H9 (cell line): Measurements from ENCODE around the gene SLC17A1. TPM values are rescaled to one million over a fixed set of nuclear protein-coding genes. Genes with fewer than 3 reads are reported as not detected.

Experiments
- DNase-seq: peaks from one replicate; pipeline ENCODE4 v3.0.0-alpha.2; 2017
- H2AFZ ChIP-seq: one replicate; pipeline ENCODE4 v1.6.1; 2013; ENCODE audit warnings: mild to moderate bottlenecking, low read length, control low read depth, moderate library complexity
- H2AK5ac ChIP-seq: 2 replicates; pipeline ENCODE4 v1.6.1; 2013; ENCODE audit warnings: low read length, control low read depth, mixed read lengths; ENCODE audit not compliant: insufficient read length
- H2BK120ac ChIP-seq: one replicate; pipeline ENCODE4 v1.6.1; 2013; ENCODE audit warnings: low read depth, mild to moderate bottlenecking, low read length, control low read depth, inconsistent platforms; ENCODE audit not compliant: poor library complexity, severe bottlenecking
- H2BK12ac ChIP-seq: 2 replicates; pipeline ENCODE4 v1.6.1; 2013; ENCODE audit warnings: low read length, control low read depth, mixed read lengths, low read depth; ENCODE audit not compliant: insufficient read length
- H2BK15ac ChIP-seq: 2 replicates; pipeline ENCODE4 v1.6.1; 2013; ENCODE audit warnings: low read depth, low read length, control low read depth
- H2BK20ac ChIP-seq: one replicate; pipeline ENCODE4 v1.6.1; 2013; ENCODE audit warnings: low read depth, mild to moderate bottlenecking, low read length, control low read depth, inconsistent platforms; ENCODE audit not compliant: poor library complexity, severe bottlenecking
- H2BK5ac ChIP-seq: 2 replicates; pipeline ENCODE4 v1.6.1; 2013; ENCODE audit warnings: low read length, control low read depth, mixed read lengths; ENCODE audit not compliant: insufficient read length
- H3K14ac ChIP-seq: 2 replicates; pipeline ENCODE4 v1.6.1; 2013; ENCODE audit warnings: low read length, control low read depth; ENCODE audit not compliant: insufficient read depth
- H3K18ac ChIP-seq: 2 replicates; pipeline ENCODE4 v1.6.1; 2013; ENCODE audit warnings: low read depth, mild to moderate bottlenecking, mixed read lengths, low read length, control low read depth; ENCODE audit not compliant: insufficient read length
- H3K23ac ChIP-seq: 2 replicates; pipeline ENCODE4 v1.6.1; 2013; ENCODE audit warnings: low read length, control low read depth, mixed read lengths, low read depth; ENCODE audit not compliant: insufficient read length
- H3K23me2 ChIP-seq: 2 replicates; pipeline ENCODE4 v1.6.1; 2013; ENCODE audit warnings: low read depth, mild to moderate bottlenecking, mixed read lengths, low read length, control low read depth; ENCODE audit not compliant: insufficient read length, poor library complexity, severe bottlenecking
- H3K27ac ChIP-seq: 2 replicates; pipeline ENCODE4 v1.5.1; 2013; ENCODE audit warnings: low read length, control low read depth, mixed read lengths, low read depth; ENCODE audit not compliant: insufficient read length
- H3K27me3 ChIP-seq: 2 replicates; pipeline ENCODE4 v1.6.1; 2013; ENCODE audit warnings: low read length, control low read depth, inconsistent platforms; ENCODE audit not compliant: insufficient read depth
- H3K4ac ChIP-seq: 2 replicates; pipeline ENCODE4 v1.6.1; 2013; ENCODE audit warnings: low read depth, mild to moderate bottlenecking, control low read depth, inconsistent platforms, low read length, moderate library complexity
- H3K4me1 ChIP-seq: 2 replicates; pipeline ENCODE4 v1.6.1; 2013; ENCODE audit warnings: low read length, control low read depth, inconsistent platforms; ENCODE audit not compliant: insufficient read depth
- H3K4me2 ChIP-seq: 2 replicates; pipeline ENCODE4 v1.6.1; 2013; ENCODE audit warnings: low read length, control low read depth, mixed read lengths; ENCODE audit not compliant: insufficient read length, insufficient read depth
- H3K56ac ChIP-seq: 2 replicates; pipeline ENCODE4 v1.6.1; 2013; ENCODE audit warnings: low read depth, mild to moderate bottlenecking, mixed read lengths, low read length, control low read depth; ENCODE audit not compliant: insufficient read length
- H3K79me1 ChIP-seq: 2 replicates; pipeline ENCODE4 v1.6.1; 2013; ENCODE audit warnings: low read depth, mild to moderate bottlenecking, moderate library complexity, low read length, control low read depth, inconsistent platforms; ENCODE audit not compliant: insufficient read depth, poor library complexity, severe bottlenecking
- H3K79me2 ChIP-seq: 2 replicates; pipeline ENCODE4 v1.6.1; 2013; ENCODE audit warnings: low read length, control low read depth, inconsistent platforms; ENCODE audit not compliant: insufficient read depth
- H3K9ac ChIP-seq: 2 replicates; pipeline ENCODE4 v1.6.1; 2013; ENCODE audit warnings: low read length, control low read depth, mixed read lengths; ENCODE audit not compliant: insufficient read length; ENCODE audit errors: extremely low read depth
- H3K9me3 ChIP-seq: one replicate; pipeline ENCODE4 v1.6.1; 2013; ENCODE audit warnings: low read depth, low read length, inconsistent platforms; ENCODE audit not compliant: control insufficient read depth
- H3T11ph ChIP-seq: one replicate; pipeline ENCODE4 v1.6.1; 2013; ENCODE audit warnings: mild to moderate bottlenecking, low read length, control low read depth, inconsistent platforms
- H4K20me1 ChIP-seq: one replicate; pipeline ENCODE4 v1.6.1; 2013; ENCODE audit not compliant: control insufficient read depth, insufficient read length, insufficient read depth
- H4K5ac ChIP-seq: 2 replicates; pipeline ENCODE4 v1.6.1; 2013; ENCODE audit warnings: low read depth, mild to moderate bottlenecking, mixed read lengths, low read length, control low read depth; ENCODE audit not compliant: insufficient read length
- H4K8ac ChIP-seq: replicated peaks from 2 replicates; pipeline ENCODE4 v1.6.1; 2013; ENCODE audit warnings: low read length, control low read depth, mixed read lengths, low read depth; ENCODE audit not compliant: insufficient read length
- H4K91ac ChIP-seq: 2 replicates; pipeline ENCODE4 v1.6.1; 2013; ENCODE audit warnings: low read depth, mild to moderate bottlenecking, moderate library complexity, mixed read lengths, low read length, control low read depth; ENCODE audit not compliant: insufficient read length
- H3K27ac Mint-ChIP-seq, 3 experiments: 2 replicates in 2 of 3; 3 replicates in 1 of 3; pipeline ENCODE4 v1.8.0; 2020 to 2021; ENCODE audit warnings: mixed read lengths in 3 of 3, mild to moderate bottlenecking in 1 of 3, moderate library complexity in 1 of 3
- H3K27me3 Mint-ChIP-seq: 2 replicates; pipeline ENCODE4 v1.8.0; 2021; ENCODE audit warnings: low read depth, mild to moderate bottlenecking, moderate library complexity, mixed read lengths
- H3K36me3 Mint-ChIP-seq, 3 experiments: 2 replicates in 2 of 3; 3 replicates in 1 of 3; pipeline ENCODE4 v1.8.0; 2020 to 2021; ENCODE audit warnings: low read depth in 3 of 3, mixed read lengths in 3 of 3; ENCODE audit not compliant: insufficient read depth in 1 of 3
- H3K4me1 Mint-ChIP-seq, 2 experiments: 2 replicates each; pipeline ENCODE4 v1.8.0; 2020; ENCODE audit warnings: mixed read lengths in 2 of 2
- H3K4me3 Mint-ChIP-seq, 2 experiments: 2 replicates in 1 of 2; 3 replicates in 1 of 2; pipeline ENCODE4 v1.8.0; 2020 to 2021; ENCODE audit warnings: mild to moderate bottlenecking in 2 of 2, mixed read lengths in 2 of 2, moderate library complexity in 1 of 2
- H3K9me3 Mint-ChIP-seq, 2 experiments: 2 replicates in 1 of 2; 3 replicates in 1 of 2; pipeline ENCODE4 v1.8.0; 2020; ENCODE audit warnings: mild to moderate bottlenecking in 2 of 2, mixed read lengths in 2 of 2, moderate library complexity in 1 of 2
- CTCF ChIP-seq: fragments of 200-600 bp; sonication (generic); conservative IDR thresholded peaks from 3 replicates; pipeline ENCODE4 v1.8.0; 2021; ENCODE audit warnings: antibody characterized with exemption, mild to moderate bottlenecking
- WGBS: extraction: QIAGEN DNeasy Blood & Tissue Kit; methylation state at CpG from one replicate; pipeline ENCODE4 v1.1.7; 2013; ENCODE audit warnings: missing lambda C conversion rate, low lambda C conversion rate, mixed read lengths; ENCODE audit not compliant: insufficient read length; ENCODE audit errors: extremely low coverage; 5-methylcytosine and 5-hydroxymethylcytosine counted together
- total RNA-seq: library from RNA; stranded (reverse); gene quantifications from 2 replicates; pipeline ENCODE4 v1.2.1, GENCODE V29; 2021

SLC17A1 gene
- total RNA-seq, 1 experiment from 2014 or later = not detected

DNA sequence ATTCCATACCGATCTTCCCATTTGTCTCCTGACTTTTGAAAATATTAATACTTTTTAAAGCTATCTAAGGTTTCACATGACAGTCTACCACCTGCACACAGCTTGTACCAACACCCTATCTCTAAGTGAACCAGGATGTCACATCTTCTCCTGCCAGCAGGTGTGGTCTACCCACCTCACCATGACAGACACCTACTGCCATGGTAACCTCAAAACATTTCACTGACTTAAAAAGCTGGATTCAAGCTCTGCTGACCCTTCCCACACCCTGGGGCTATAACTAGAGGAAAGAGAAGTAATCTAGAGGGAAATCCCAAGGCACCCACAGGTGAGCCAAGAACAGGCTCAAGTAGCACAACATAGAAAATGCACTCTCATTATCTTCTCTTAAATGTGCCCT, 41.0 kb upstream of the SLC17A1 start:
- no peak overlapping the region for H2BK15ac ChIP-seq
- no peaks in the 10 kb centered on the region for H3K27me3 ChIP-seq
- H3K27ac ChIP-seq = no peak overlapping the region
- H3K79me1 ChIP-seq = no peaks in the 10 kb centered on the region
- no peak for TF ChIP-seq CTCF
- no peak overlapping the region for H2BK5ac ChIP-seq
- H2BK20ac ChIP-seq = no peak overlapping the region
- DNase-seq = no peak
- H4K91ac ChIP-seq = no peak overlapping the region
- H2BK120ac ChIP-seq = no peak overlapping the region
- Mint-ChIP-seq H3K36me3 (no peaks in the 10 kb centered on the region), H3K4me3 (no peak overlapping the region), H3K9me3 (no peaks in the 10 kb centered on the region), H3K27ac (no peak overlapping the region), H3K4me1 (no peaks in the 10 kb centered on the region), H3K27me3 (no peaks in the 10 kb centered on the region)
- H3T11ph ChIP-seq = no peak overlapping the region
- H4K5ac ChIP-seq = no peak overlapping the region
- H4K8ac ChIP-seq = no peak overlapping the region
- H3K4me2 ChIP-seq = no peak overlapping the region
- H2AFZ ChIP-seq = no peak overlapping the region
- no peaks in the 10 kb centered on the region for H3K9me3 ChIP-seq
- no peak overlapping the region for H3K56ac ChIP-seq
- no peaks in the 10 kb centered on the region for H4K20me1 ChIP-seq
- no peaks in the 10 kb centered on the region for H3K4me1 ChIP-seq
- H3K9ac ChIP-seq = no peak overlapping the region
- H2AK5ac ChIP-seq = no peak overlapping the region
- H3K23ac ChIP-seq = no peak overlapping the region
- H3K4ac ChIP-seq = no peak overlapping the region
- H3K79me2 ChIP-seq = no peaks in the 10 kb centered on the region
- H3K18ac ChIP-seq = no peak overlapping the region
- WGBS = no CpG with 5 or more reads among the region's 1 CpG
- no peak overlapping the region for H2BK12ac ChIP-seq
- H3K23me2 ChIP-seq = no peaks in the 10 kb centered on the region
- no peak overlapping the region for H3K14ac ChIP-seq
